ENCODE data around the gene SIAH1. TPM values are rescaled to one million over a fixed set of nuclear protein-coding genes. Genes with fewer than 3 reads are reported as not detected.

SIAH1 gene
- polyA plus RNA-seq, 2 donors, result 8.7 to 12.3 TPM

- WGBS, 2 donors, result 87 to 93% methylated on average over 6 of the region's 6 CpGs
- Histone ChIP-seq H3K4me3 (ENCODE audit: low read depth in 1 of 2, low read length in 2 of 2) (no peak overlapping the region), H3K4me1 (ENCODE audit: control insufficient read depth in 2 of 2, insufficient read depth in 2 of 2, low read length in 1 of 2) (no peaks in the 10 kb centered on the region), H3K27me3 (ENCODE audit: control insufficient read depth in 1 of 2, insufficient read depth in 2 of 2, low read length in 2 of 2) (no peaks in the 10 kb centered on the region), H3K36me3 (ENCODE audit: control insufficient read depth in 2 of 2, insufficient read depth in 2 of 2, low read length in 1 of 2) (no peaks in the 10 kb centered on the region), H3K9me3 (ENCODE audit: control insufficient read depth in 2 of 2, insufficient read depth in 1 of 2, low read depth in 1 of 2, low read length in 1 of 2) (no peaks in the 10 kb centered on the region), H3K27ac (ENCODE audit: low read depth in 2 of 2, low read length in 1 of 2) (peak overlapping the region in 1 of 2 donors; percentile 64)
Observed at GRCh38 chr16:48394355-48394703, 9.1 kb upstream of the SIAH1 start.

- Histone ChIP-seq H3K4me1 (ENCODE audit: control insufficient read depth in 2 of 2, insufficient read depth in 2 of 2, low read length in 1 of 2) (no peaks in the 10 kb centered on the region), H3K36me3 (ENCODE audit: control insufficient read depth in 2 of 2, insufficient read depth in 2 of 2, low read length in 1 of 2) (no peaks in the 10 kb centered on the region), H3K9me3 (ENCODE audit: control insufficient read depth in 2 of 2, insufficient read depth in 1 of 2, low read depth in 1 of 2, low read length in 1 of 2) (no peaks in the 10 kb centered on the region), H3K27me3 (ENCODE audit: control insufficient read depth in 1 of 2, insufficient read depth in 2 of 2, low read length in 2 of 2) (no peaks in the 10 kb centered on the region), H3K4me3 (ENCODE audit: low read depth in 1 of 2, low read length in 2 of 2) (no peak overlapping the region), H3K27ac (ENCODE audit: low read depth in 2 of 2, low read length in 1 of 2) (peak overlapping the region; percentile 45 to 64)
- WGBS, 2 donors, result 61 to 75% methylated on average over 11 of the region's 11 CpGs
Observed at GRCh38 chr16:48393485-48394354, 8.5 kb upstream of the SIAH1 start.

GRCh38 chr16:48392407-48392806, 7.2 kb upstream of the SIAH1 start:
- Histone ChIP-seq H3K36me3 (ENCODE audit: control insufficient read depth in 2 of 2, insufficient read depth in 2 of 2, low read length in 1 of 2) (no peaks in the 10 kb centered on the region), H3K27me3 (ENCODE audit: control insufficient read depth in 1 of 2, insufficient read depth in 2 of 2, low read length in 2 of 2) (no peaks in the 10 kb centered on the region), H3K4me3 (ENCODE audit: low read depth in 1 of 2, low read length in 2 of 2) (no peak overlapping the region), H3K9me3 (ENCODE audit: control insufficient read depth in 2 of 2, insufficient read depth in 1 of 2, low read depth in 1 of 2, low read length in 1 of 2) (no peaks in the 10 kb centered on the region), H3K4me1 (ENCODE audit: control insufficient read depth in 2 of 2, insufficient read depth in 2 of 2, low read length in 1 of 2) (no peaks in the 10 kb centered on the region), H3K27ac (ENCODE audit: low read depth in 2 of 2, low read length in 1 of 2) (no peak overlapping the region)
- WGBS, 2 donors, result 87 to 95% methylated on average over 5 of the region's 5 CpGs

- H3K4me3 ChIP-seq (ENCODE audit: low read depth in 1 of 2, low read length in 2 of 2), result no peak overlapping the region
- 85 to 86% methylated on average over 17 of the region's 17 CpGs for WGBS, 2 donors
- no peaks in the 10 kb centered on the region for H3K4me1 ChIP-seq (ENCODE audit: control insufficient read depth in 2 of 2, insufficient read depth in 2 of 2, low read length in 1 of 2)
- peak overlapping the region in 1 of 2 donors; percentile 28 for H3K27ac ChIP-seq (ENCODE audit: low read depth in 2 of 2, low read length in 1 of 2)
- H3K36me3 ChIP-seq (ENCODE audit: control insufficient read depth in 2 of 2, insufficient read depth in 2 of 2, low read length in 1 of 2), result no peaks in the 10 kb centered on the region
- no peaks in the 10 kb centered on the region for H3K27me3 ChIP-seq (ENCODE audit: control insufficient read depth in 1 of 2, insufficient read depth in 2 of 2, low read length in 2 of 2)
- no peaks in the 10 kb centered on the region for H3K9me3 ChIP-seq (ENCODE audit: control insufficient read depth in 2 of 2, insufficient read depth in 1 of 2, low read depth in 1 of 2, low read length in 1 of 2)
Observed at GRCh38 chr16:48386559-48387312, 1.5 kb upstream of the SIAH1 start.

GRCh38 chr16:48384520-48385252, 527 bp downstream of the SIAH1 start:
- Histone ChIP-seq H3K4me3 (ENCODE audit: low read depth in 1 of 2, low read length in 2 of 2) (peak overlapping the region; percentile 79 to 88), H3K9me3 (ENCODE audit: control insufficient read depth in 2 of 2, insufficient read depth in 1 of 2, low read depth in 1 of 2, low read length in 1 of 2) (no peaks in the 10 kb centered on the region), H3K36me3 (ENCODE audit: control insufficient read depth in 2 of 2, insufficient read depth in 2 of 2, low read length in 1 of 2) (no peaks in the 10 kb centered on the region), H3K4me1 (ENCODE audit: control insufficient read depth in 2 of 2, insufficient read depth in 2 of 2, low read length in 1 of 2) (no peaks in the 10 kb centered on the region), H3K27me3 (ENCODE audit: control insufficient read depth in 1 of 2, insufficient read depth in 2 of 2, low read length in 2 of 2) (no peaks in the 10 kb centered on the region), H3K27ac (ENCODE audit: low read depth in 2 of 2, low read length in 1 of 2) (peak overlapping the region; percentile 95 to 96)
- 0 to 1% methylated on average over 49 to 103 of the region's 103 CpGs for WGBS, 2 donors

- H3K4me3 ChIP-seq (ENCODE audit: low read depth in 1 of 2, low read length in 2 of 2), result peak overlapping the region; percentile 69 to 88
- WGBS, 2 donors, result 1 to 2% methylated on average over 15 of the region's 15 CpGs
- no peaks in the 10 kb centered on the region for H3K27me3 ChIP-seq (ENCODE audit: control insufficient read depth in 1 of 2, insufficient read depth in 2 of 2, low read length in 2 of 2)
- no peaks in the 10 kb centered on the region for H3K4me1 ChIP-seq (ENCODE audit: control insufficient read depth in 2 of 2, insufficient read depth in 2 of 2, low read length in 1 of 2)
- no peaks in the 10 kb centered on the region for H3K9me3 ChIP-seq (ENCODE audit: control insufficient read depth in 2 of 2, insufficient read depth in 1 of 2, low read depth in 1 of 2, low read length in 1 of 2)
- H3K36me3 ChIP-seq (ENCODE audit: control insufficient read depth in 2 of 2, insufficient read depth in 2 of 2, low read length in 1 of 2), result no peaks in the 10 kb centered on the region
- peak overlapping the region; percentile 95 to 96 for H3K27ac ChIP-seq (ENCODE audit: low read depth in 2 of 2, low read length in 1 of 2)
Observed at GRCh38 chr16:48383877-48384519, 1.2 kb downstream of the SIAH1 start.

- WGBS, 2 donors, result 35 to 46% methylated on average over 6 of the region's 6 CpGs
- Histone ChIP-seq H3K4me1 (ENCODE audit: control insufficient read depth in 2 of 2, insufficient read depth in 2 of 2, low read length in 1 of 2) (no peaks in the 10 kb centered on the region), H3K9me3 (ENCODE audit: control insufficient read depth in 2 of 2, insufficient read depth in 1 of 2, low read depth in 1 of 2, low read length in 1 of 2) (no peaks in the 10 kb centered on the region), H3K27ac (ENCODE audit: low read depth in 2 of 2, low read length in 1 of 2) (peak overlapping the region; percentile 17 to 96), H3K36me3 (ENCODE audit: control insufficient read depth in 2 of 2, insufficient read depth in 2 of 2, low read length in 1 of 2) (no peaks in the 10 kb centered on the region), H3K4me3 (ENCODE audit: low read depth in 1 of 2, low read length in 2 of 2) (peak overlapping the region; percentile 69 to 88), H3K27me3 (ENCODE audit: control insufficient read depth in 1 of 2, insufficient read depth in 2 of 2, low read length in 2 of 2) (no peaks in the 10 kb centered on the region)
Observed at GRCh38 chr16:48383009-48383876, 2.0 kb downstream of the SIAH1 start.

GRCh38 chr16:48382131-48382530, 3.1 kb downstream of the SIAH1 start:
- H3K27ac ChIP-seq (ENCODE audit: low read depth in 2 of 2, low read length in 1 of 2), result no peak overlapping the region
- no peaks in the 10 kb centered on the region for H3K9me3 ChIP-seq (ENCODE audit: control insufficient read depth in 2 of 2, insufficient read depth in 1 of 2, low read depth in 1 of 2, low read length in 1 of 2)
- no peaks in the 10 kb centered on the region for H3K36me3 ChIP-seq (ENCODE audit: control insufficient read depth in 2 of 2, insufficient read depth in 2 of 2, low read length in 1 of 2)
- H3K4me3 ChIP-seq (ENCODE audit: low read depth in 1 of 2, low read length in 2 of 2), result no peak overlapping the region
- 92 to 96% methylated on average over 4 of the region's 4 CpGs for WGBS, 2 donors
- no peaks in the 10 kb centered on the region for H3K4me1 ChIP-seq (ENCODE audit: control insufficient read depth in 2 of 2, insufficient read depth in 2 of 2, low read length in 1 of 2)
- no peaks in the 10 kb centered on the region for H3K27me3 ChIP-seq (ENCODE audit: control insufficient read depth in 1 of 2, insufficient read depth in 2 of 2, low read length in 2 of 2)
